ENCODE data around the gene DNM1L.
"Not testable (repeated sequence)": the region's sequence is repeated elsewhere in the genome, so short reads cannot be mapped to it uniquely, and the experiment has no call there.

The DNM1L gene

GRCh38 chr12:32708926-32709325 is 29.8 kb downstream of the DNM1L start:
- Mint-ChIP-seq H3K4me3 (no peak overlapping the region), H3K4me1 (no peaks in the 10 kb centered on the region), H3K27me3 (ENCODE audit: low read depth) (no peaks in the 10 kb centered on the region), H3K9me3 (no peaks in the 10 kb centered on the region), H3K27ac (no peak overlapping the region), H3K36me3 (ENCODE audit: low read depth) (peaks cover 32% of the 10 kb centered on the region)
- no peak for TF ChIP-seq CTCF (IDR thresholded peaks at IDR 0.05; ENCODE audit: unreplicated experiment in 3 of 3)

- Mint-ChIP-seq H3K27ac (no peak overlapping the region), H3K27me3 (ENCODE audit: low read depth) (no peaks in the 10 kb centered on the region), H3K9me3 (no peaks in the 10 kb centered on the region), H3K4me1 (no peaks in the 10 kb centered on the region), H3K4me3 (no peak overlapping the region), H3K36me3 (ENCODE audit: low read depth) (peaks cover 36% of the 10 kb centered on the region)
- no peak for TF ChIP-seq CTCF (IDR thresholded peaks at IDR 0.05; ENCODE audit: unreplicated experiment in 3 of 3)
Observed at GRCh38 chr12:32714772-32715171, 35.7 kb downstream of the DNM1L start.

GRCh38 chr12:32718926-32719325 is 39.8 kb downstream of the DNM1L start:
- no peaks in the 10 kb centered on the region for H3K27me3 Mint-ChIP-seq (ENCODE audit: low read depth)
- no peak overlapping the region for H3K4me3 Mint-ChIP-seq
- H3K27ac Mint-ChIP-seq, result no peak overlapping the region
- H3K36me3 Mint-ChIP-seq (ENCODE audit: low read depth), result peaks cover 35% of the 10 kb centered on the region
- no peaks in the 10 kb centered on the region for H3K9me3 Mint-ChIP-seq
- no peaks in the 10 kb centered on the region for H3K4me1 Mint-ChIP-seq
- no peak for TF ChIP-seq CTCF (IDR thresholded peaks at IDR 0.05; ENCODE audit: unreplicated experiment in 3 of 3)

GRCh38 chr12:32725308-32725707 is 46.2 kb downstream of the DNM1L start:
- not testable (repeated sequence) for H3K9me3 Mint-ChIP-seq; H3K27ac Mint-ChIP-seq; H3K4me1 Mint-ChIP-seq; H3K27me3 Mint-ChIP-seq (ENCODE audit: low read depth); H3K4me3 Mint-ChIP-seq
- H3K36me3 Mint-ChIP-seq (ENCODE audit: low read depth), result peaks cover 50% of the 10 kb centered on the region

- Mint-ChIP-seq H3K36me3 (ENCODE audit: low read depth) (peaks cover 50% of the 10 kb centered on the region), H3K9me3 (no peaks in the 10 kb centered on the region), H3K27me3 (ENCODE audit: low read depth) (no peaks in the 10 kb centered on the region), H3K4me1 (no peaks in the 10 kb centered on the region), H3K27ac (no peak overlapping the region), H3K4me3 (no peak overlapping the region)
- TF ChIP-seq CTCF (IDR thresholded peaks at IDR 0.05; ENCODE audit: unreplicated experiment in 3 of 3), result no peak
Observed at GRCh38 chr12:32726286-32726685, 47.2 kb downstream of the DNM1L start.

GRCh38 chr12:32727237-32727636 is 48.1 kb downstream of the DNM1L start:
- H3K4me3 Mint-ChIP-seq, result no peak overlapping the region
- no peaks in the 10 kb centered on the region for H3K4me1 Mint-ChIP-seq
- H3K36me3 Mint-ChIP-seq (ENCODE audit: low read depth), result peaks cover 52% of the 10 kb centered on the region
- no peak overlapping the region for H3K27ac Mint-ChIP-seq
- no peaks in the 10 kb centered on the region for H3K27me3 Mint-ChIP-seq (ENCODE audit: low read depth)
- no peaks in the 10 kb centered on the region for H3K9me3 Mint-ChIP-seq
- no peak for TF ChIP-seq CTCF (IDR thresholded peaks at IDR 0.05; ENCODE audit: unreplicated experiment in 3 of 3)
